SK-N-SH treated with all-trans-retinoic acid at 6 μM for 48 hours (cell line): Measurements from ENCODE around the gene B4GALT6.

Experiments
- ATAC-seq: fragments of 200-7000 bp; cut with Tn5 transposase; 3 replicates; pipeline ENCODE4 v1.9.1; 2020; ENCODE audit warnings: mild to moderate bottlenecking, moderate library complexity
- ARNTL ChIP-seq: fragments of 450-650 bp; formaldehyde crosslinking; IDR thresholded peaks from 2 replicates; pipeline ENCODE4 v1.5.0; 2020; ENCODE audit warnings: low read depth, mild to moderate bottlenecking, moderate library complexity, borderline replicate concordance
- BACH2 ChIP-seq: fragments of 250-450 bp; sonication (Bioruptor Pico); IDR thresholded peaks from 2 replicates; pipeline ENCODE4 v1.9.0; 2021; ENCODE audit warnings: mild to moderate bottlenecking, borderline replicate concordance
- CSDC2 ChIP-seq: fragments of 250-450 bp; sonication (Bioruptor Pico); IDR thresholded peaks from 2 replicates; pipeline ENCODE4 v1.5.0; 2020; ENCODE audit warnings: mild to moderate bottlenecking, moderate library complexity
- CSRNP3 ChIP-seq: fragments of 250-450 bp; sonication (Bioruptor Pico); IDR thresholded peaks from 2 replicates; pipeline ENCODE4 v1.5.1; 2021; ENCODE audit warnings: mild to moderate bottlenecking, moderate library complexity
- GLIS3 ChIP-seq: fragments of 250-450 bp; sonication (Bioruptor Pico); IDR thresholded peaks from 2 replicates; pipeline ENCODE4 v1.5.0; 2020; ENCODE audit warnings: mild to moderate bottlenecking, moderate library complexity
- ISL1 ChIP-seq: fragments of 250-450 bp; sonication (Bioruptor Pico); IDR thresholded peaks from 2 replicates; pipeline ENCODE4 v2.1.2; 2022; ENCODE audit warnings: mild to moderate bottlenecking, moderate library complexity
- OSR1 ChIP-seq: fragments of 250-450 bp; sonication (Bioruptor Pico); IDR thresholded peaks from 2 replicates; pipeline ENCODE4 v1.8.0; 2022; ENCODE audit warnings: moderate library complexity, mild to moderate bottlenecking, inconsistent platforms
- PPARA ChIP-seq: fragments of 250-450 bp; sonication (Bioruptor Pico); IDR thresholded peaks from 2 replicates; pipeline ENCODE4 v1.5.0; 2020; ENCODE audit warnings: mild to moderate bottlenecking, borderline replicate concordance
- RARB ChIP-seq: fragments of 250-450 bp; sonication (Bioruptor Pico); IDR thresholded peaks from 2 replicates; pipeline ENCODE4 v1.8.0; 2021; ENCODE audit warnings: mild to moderate bottlenecking, moderate library complexity
- SNAI2 ChIP-seq: fragments of 250-450 bp; sonication (Bioruptor Pico); IDR thresholded peaks from 2 replicates; pipeline ENCODE4 v1.5.0; 2020; ENCODE audit warnings: mild to moderate bottlenecking, moderate library complexity
- TCF4 ChIP-seq: fragments of 250-450 bp; sonication (Bioruptor Pico); IDR thresholded peaks from 2 replicates; pipeline ENCODE4 v1.8.0; 2021; ENCODE audit warnings: mild to moderate bottlenecking, moderate library complexity, borderline replicate concordance
- TOX ChIP-seq: fragments of 250-450 bp; sonication (Bioruptor Pico); IDR thresholded peaks from 2 replicates; pipeline ENCODE4 v1.8.0; 2021; ENCODE audit warnings: mild to moderate bottlenecking, moderate library complexity, borderline replicate concordance
- TSHZ2 ChIP-seq: fragments of 250-450 bp; sonication (Bioruptor Pico); IDR thresholded peaks from 2 replicates; pipeline ENCODE4 v1.5.0; 2020; ENCODE audit warnings: mild to moderate bottlenecking, moderate library complexity
- ZC3H10 ChIP-seq: fragments of 250-450 bp; sonication (Bioruptor Pico); IDR thresholded peaks from 2 replicates; pipeline ENCODE4 v1.5.1; 2021; ENCODE audit warnings: mild to moderate bottlenecking, moderate library complexity
- ZFP3 ChIP-seq: fragments of 250-450 bp; sonication (Bioruptor Pico); IDR thresholded peaks from 2 replicates; pipeline ENCODE4 v1.5.0; 2020; ENCODE audit warnings: mild to moderate bottlenecking, moderate library complexity
- ZFP30 ChIP-seq: fragments of 450-650 bp; formaldehyde crosslinking; IDR thresholded peaks from 2 replicates; pipeline ENCODE4 v1.5.0; 2022; ENCODE audit warnings: mild to moderate bottlenecking, moderate library complexity
- ZNF565 ChIP-seq: fragments of 450-650 bp; formaldehyde crosslinking; conservative IDR thresholded peaks from 2 replicates; pipeline ENCODE4 v1.5.0; 2020; ENCODE audit warnings: low read depth, mild to moderate bottlenecking, moderate library complexity
- ZNF70 ChIP-seq: fragments of 450-650 bp; formaldehyde crosslinking; IDR thresholded peaks from 2 replicates; pipeline ENCODE4 v1.5.0; 2020; ENCODE audit warnings: mild to moderate bottlenecking, moderate library complexity
- ZNF8 ChIP-seq: fragments of 450-650 bp; formaldehyde crosslinking; IDR thresholded peaks from 2 replicates; pipeline ENCODE4 v1.5.0; 2020; ENCODE audit warnings: mild to moderate bottlenecking, moderate library complexity
- TF ChIP-seq, protein P1 (sequence below): fragments of 250-450 bp; sonication (Bioruptor Pico); IDR thresholded peaks from 2 replicates; pipeline ENCODE4 v1.8.0; 2021; ENCODE audit warnings: low read depth, mild to moderate bottlenecking, moderate library complexity, borderline replicate concordance

The B4GALT6 gene

GRCh38 chr18:31707815-31708214 is 23.4 kb upstream of the B4GALT6 start:
- ATAC-seq: no peak
- TF ChIP-seq ZNF565 (CRISPR knock-in tag): no peak
- TF ChIP-seq TCF4 (CRISPR knock-in tag): no peak
- TF ChIP-seq PPARA (CRISPR knock-in tag): no peak
- TF ChIP-seq ARNTL (CRISPR knock-in tag): no peak
- no peak for TF ChIP-seq TOX
- TF ChIP-seq BACH2: no peak
- no peak for TF ChIP-seq ZFP3
- TF ChIP-seq, protein P1, sequence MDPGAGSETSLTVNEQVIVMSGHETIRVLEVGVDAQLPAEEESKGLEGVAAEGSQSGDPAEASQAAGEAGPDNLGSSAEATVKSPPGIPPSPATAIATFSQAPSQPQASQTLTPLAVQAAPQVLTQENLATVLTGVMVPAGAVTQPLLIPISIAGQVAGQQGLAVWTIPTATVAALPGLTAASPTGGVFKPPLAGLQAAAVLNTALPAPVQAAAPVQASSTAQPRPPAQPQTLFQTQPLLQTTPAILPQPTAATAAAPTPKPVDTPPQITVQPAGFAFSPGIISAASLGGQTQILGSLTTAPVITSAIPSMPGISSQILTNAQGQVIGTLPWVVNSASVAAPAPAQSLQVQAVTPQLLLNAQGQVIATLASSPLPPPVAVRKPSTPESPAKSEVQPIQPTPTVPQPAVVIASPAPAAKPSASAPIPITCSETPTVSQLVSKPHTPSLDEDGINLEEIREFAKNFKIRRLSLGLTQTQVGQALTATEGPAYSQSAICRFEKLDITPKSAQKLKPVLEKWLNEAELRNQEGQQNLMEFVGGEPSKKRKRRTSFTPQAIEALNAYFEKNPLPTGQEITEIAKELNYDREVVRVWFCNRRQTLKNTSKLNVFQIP (CRISPR knock-in tag): no peak
- TF ChIP-seq TSHZ2: no peak
- no peak for TF ChIP-seq SNAI2 (CRISPR knock-in tag)
- TF ChIP-seq ZC3H10 (CRISPR knock-in tag): no peak
- TF ChIP-seq GLIS3: no peak
- no peak for TF ChIP-seq RARB
- no peak for TF ChIP-seq ZNF8
- no peak for TF ChIP-seq CSRNP3 (CRISPR knock-in tag)
- no peak for TF ChIP-seq CSDC2 (CRISPR knock-in tag)
- TF ChIP-seq ISL1 (CRISPR knock-in tag): no peak
- TF ChIP-seq ZNF70 (CRISPR knock-in tag): no peak
- TF ChIP-seq ZFP30 (CRISPR knock-in tag): no peak

- ATAC-seq: no peak
Measured at GRCh38 chr18:31702449-31702848, 18.1 kb upstream of the B4GALT6 start.

More at GRCh38 chr18:31702449-31702848, 18.1 kb upstream of the B4GALT6 start:
- TF ChIP-seq ZFP30 (CRISPR knock-in tag): no peak
- no peak for TF ChIP-seq ISL1 (CRISPR knock-in tag)
- TF ChIP-seq OSR1 (CRISPR knock-in tag): no peak
- no peak for TF ChIP-seq SNAI2 (CRISPR knock-in tag)
- no peak for TF ChIP-seq ZNF8
- TF ChIP-seq ARNTL (CRISPR knock-in tag): no peak
- no peak for TF ChIP-seq TSHZ2
- no peak for TF ChIP-seq ZNF70 (CRISPR knock-in tag)
- TF ChIP-seq ZC3H10 (CRISPR knock-in tag): no peak
- TF ChIP-seq TOX: no peak
- TF ChIP-seq ZNF565 (CRISPR knock-in tag): no peak
- no peak for TF ChIP-seq RARB
